ENCODE data around the gene NOLC1. TPM values are rescaled to one million over a fixed set of nuclear protein-coding genes. Genes with fewer than 3 reads are reported as not detected.

The NOLC1 gene
- polyA plus RNA-seq, 1 donor: 93.0 TPM

DNA sequence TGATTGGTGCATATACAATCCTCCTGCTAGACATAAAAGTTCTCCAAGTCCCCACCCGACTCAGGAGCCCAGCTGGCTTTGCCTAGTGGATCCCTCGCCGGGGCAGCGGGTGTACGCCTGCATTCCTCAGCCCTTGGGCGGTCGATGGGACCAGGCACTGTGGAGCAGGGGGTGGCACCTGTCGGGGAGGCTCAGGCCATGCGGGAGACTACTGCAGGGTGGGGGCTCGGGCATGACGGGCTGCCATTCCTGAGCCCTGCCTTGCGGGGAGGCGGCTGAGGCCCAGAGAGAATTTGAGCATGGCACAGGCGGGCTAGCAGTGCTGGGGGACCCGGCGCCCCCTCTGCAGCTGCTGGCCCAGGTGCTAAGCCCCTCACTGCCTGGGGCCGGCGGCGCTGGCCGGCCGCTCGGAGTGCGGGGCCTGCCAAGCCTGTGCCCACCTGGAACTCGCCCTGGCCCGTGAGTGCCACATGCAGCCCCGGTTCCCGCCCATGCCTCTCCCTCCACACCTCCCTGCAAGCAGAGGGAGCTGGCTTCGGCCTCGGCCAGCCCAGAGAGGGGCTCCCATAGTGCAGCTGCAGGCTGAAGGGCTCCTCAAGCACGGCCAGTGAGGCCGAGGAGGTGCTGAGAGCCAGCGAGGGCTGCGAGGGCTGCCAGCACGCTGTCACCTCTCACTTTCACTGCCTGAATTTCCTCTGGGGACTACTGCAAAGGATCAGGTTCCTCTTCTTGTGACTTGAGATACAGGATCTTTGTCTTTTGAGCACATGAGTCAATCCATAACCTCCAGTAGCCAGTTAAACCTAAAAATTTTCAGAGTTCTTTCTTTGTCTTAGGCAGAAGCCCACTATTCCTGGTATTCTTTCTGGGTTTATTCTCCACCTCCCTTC lies 48.8 kb downstream of the NOLC1 start:
- no peak for DNase-seq

DNA sequence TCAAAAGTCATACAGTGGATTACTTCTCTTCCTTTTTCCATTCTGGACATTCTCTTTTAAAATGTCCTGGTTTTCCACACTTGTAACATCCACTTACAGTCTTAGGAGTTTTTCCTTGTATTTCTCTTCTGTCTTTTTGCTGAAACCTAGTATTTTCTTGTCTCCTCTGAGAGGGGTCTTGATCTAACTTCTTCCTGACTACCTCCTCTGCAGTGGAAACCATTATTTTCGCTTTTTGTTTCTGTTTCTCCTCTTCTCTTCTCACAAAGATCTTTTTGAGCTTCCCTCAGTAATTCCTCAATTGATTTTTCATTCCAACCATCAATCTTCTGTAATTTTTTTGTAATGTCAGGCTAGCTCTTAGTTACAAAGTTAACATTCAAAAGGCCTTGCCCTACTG lies 50.2 kb downstream of the NOLC1 start:
- DNase-seq: no peak

DNA sequence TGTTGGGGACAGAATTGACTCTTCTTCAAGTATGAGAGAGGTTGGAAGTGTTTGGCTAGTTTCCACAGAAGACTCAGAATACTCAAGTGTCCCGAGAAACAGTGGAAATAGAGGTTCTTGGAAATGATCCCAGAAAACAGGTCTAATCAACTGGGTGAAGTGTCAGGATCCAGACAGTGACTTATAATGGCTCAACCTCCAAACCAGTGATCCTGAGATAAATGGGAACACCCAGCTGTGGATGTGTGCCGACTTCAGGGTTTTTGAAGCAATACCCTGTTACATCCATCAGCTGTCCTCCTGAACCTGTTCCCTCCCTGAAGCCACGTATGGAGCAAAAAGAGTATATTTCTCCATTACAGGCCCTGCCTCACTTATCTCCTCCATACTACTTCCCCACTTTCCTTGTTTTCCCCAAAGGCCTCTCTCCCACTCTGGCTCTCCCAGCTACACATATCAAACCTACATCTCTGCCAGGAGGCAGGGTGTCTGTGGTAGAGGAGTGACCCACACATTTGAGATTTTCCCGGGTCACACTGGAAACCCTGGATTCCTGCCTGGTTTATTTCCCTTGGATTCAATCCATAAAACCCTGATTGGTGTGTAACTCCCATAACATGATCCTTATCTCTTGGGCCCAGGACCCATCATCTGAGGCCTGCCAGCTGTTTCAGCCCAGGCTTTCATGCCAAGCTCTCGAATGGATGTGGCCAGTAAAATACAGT lies 56.3 kb downstream of the NOLC1 start:
- no peak for DNase-seq

DNA sequence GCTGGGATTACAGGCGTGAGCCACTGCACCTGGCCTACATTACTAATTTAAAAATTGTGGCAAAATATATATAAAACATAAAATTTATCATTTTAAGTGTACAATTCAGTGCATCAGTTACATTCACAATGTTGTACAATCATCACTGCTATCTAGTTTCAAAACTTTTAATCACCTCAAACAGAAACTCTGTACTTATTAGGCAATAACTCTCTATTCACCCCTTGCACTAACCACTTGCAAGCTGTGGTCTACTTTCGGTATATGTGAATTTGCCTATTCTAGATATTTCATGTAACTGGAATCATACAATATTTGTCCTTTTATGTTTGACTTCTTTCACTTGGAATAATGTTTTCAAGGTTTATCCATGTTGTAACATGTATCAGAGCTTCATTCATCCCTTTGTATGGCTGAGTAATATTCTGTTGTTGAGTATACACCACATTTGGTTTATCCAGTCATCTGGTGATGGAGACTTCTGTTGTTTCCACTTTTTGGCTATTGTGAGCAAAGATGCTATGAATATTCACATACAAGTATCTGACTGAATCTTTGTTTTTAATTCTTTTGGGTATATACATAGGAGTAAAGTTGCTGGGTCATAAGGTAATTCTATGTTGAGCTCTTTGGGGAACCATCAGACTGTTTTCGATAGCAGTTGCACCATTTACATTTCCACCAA lies 59.6 kb downstream of the NOLC1 start:
- no peak for DNase-seq

Other genes starting within 250 kb of the NOLC1 start
- 21.2 TPM for gene ARMH3, start 96.2 kb upstream of the NOLC1 start, polyA plus RNA-seq (ENCODE audit: insufficient read length)
- gene HPS6, start 87.0 kb upstream of the NOLC1 start, polyA plus RNA-seq (ENCODE audit: insufficient read length): 9.4 TPM
- gene LDB1, start 32.0 kb upstream of the NOLC1 start, polyA plus RNA-seq (ENCODE audit: insufficient read length): 125 TPM
- 40.8 TPM for gene PPRC1, start 19.3 kb upstream of the NOLC1 start, polyA plus RNA-seq (ENCODE audit: insufficient read length)
- 2.9 TPM for gene ELOVL3, start 73.9 kb downstream of the NOLC1 start, polyA plus RNA-seq (ENCODE audit: insufficient read length)
- 0.43 TPM for gene PITX3, start 89.1 kb downstream of the NOLC1 start, polyA plus RNA-seq (ENCODE audit: insufficient read length)
- 56.6 TPM for gene GBF1, start 93.1 kb downstream of the NOLC1 start, polyA plus RNA-seq (ENCODE audit: insufficient read length)
- 17.2 TPM for gene NFKB2, start 243.3 kb downstream of the NOLC1 start, polyA plus RNA-seq (ENCODE audit: insufficient read length)

Measured in left kidney (tissue), 2 donors.